ENCODE measurements around the gene CYP1A2.

CYP1A2 gene

GRCh38 chr15:74788042-74788682 lies 39.5 kb downstream of the CYP1A2 start (continued):
- TF ChIP-seq PRDM2 (tag by site-specific recombination; IDR thresholded peaks at IDR 0.05; ENCODE audit: borderline replicate concordance) (no peak), ZNF488 (tag by site-specific recombination; IDR thresholded peaks at IDR 0.05) (no peak), PRDM1 (tag by site-specific recombination; IDR thresholded peaks at IDR 0.05) (0 out of 2 replicates have a peak, but pooled peaks have one; percentile 28), HIC1 (tag by site-specific recombination; IDR thresholded peaks at IDR 0.05) (no peak), ZNF146 (tag by site-specific recombination; IDR thresholded peaks at IDR 0.05) (no peak; the same call in 1 of the 2 replicates)

- POLR2A ChIA-PET, result interaction anchor here (1.3 kb wide), 1 partner anchor 101 kb away, joined by 4 read pairs; the partner anchor contains the start of gene MPI
- peaks cover 58% of the 10 kb centered on the region for H3K4me1 ChIP-seq (ENCODE audit: control insufficient read depth, insufficient read depth, low read length)
- H3K4me3 ChIP-seq (ENCODE audit: low read depth, low read length), result no peak overlapping the region
- CTCF ChIA-PET, result interaction anchor here (0.6 to 25.7 kb wide), 16 partner anchors 10 to 541 kb away, joined by 3 to 649 read pairs (median 6); partner anchors contain the start of genes CSK and ULK3
- peaks cover 0 to 30% of the 10 kb centered on the region in 2 experiments; a peak in 1 of 3 replicates for H3K36me3 ChIP-seq (ENCODE audit: control insufficient read depth in 2 of 2, insufficient read depth in 1 of 2, low read length in 2 of 2)
- TF ChIP-seq ZNF223 (tag by site-specific recombination; IDR thresholded peaks at IDR 0.05) (no peak), PRDM4 (tag by site-specific recombination; IDR thresholded peaks at IDR 0.05) (peak; percentile 82), ZBTB8A (tag by site-specific recombination; IDR thresholded peaks at IDR 0.05) (0 out of 2 replicates have a peak, but pooled peaks have one; percentile 23), SP7 (tag by site-specific recombination; IDR thresholded peaks at IDR 0.05) (peak; percentile 32; the same call in 1 of the 2 replicates), PATZ1 (tag by site-specific recombination; IDR thresholded peaks at IDR 0.05) (peak; percentile 27; the same call in 1 of the 2 replicates), ZNF302 (tag by site-specific recombination; IDR thresholded peaks at IDR 0.05; ENCODE audit: low read depth) (no peak)
- peak overlapping the region; percentile 77 for H3K27ac ChIP-seq (ENCODE audit: extremely low read depth, low read depth, low read length)
- no peaks in the 10 kb centered on the region for H3K9me3 ChIP-seq (ENCODE audit: control insufficient read depth, insufficient read depth, low read depth, low read length)
These were observed 40.1 kb downstream of the CYP1A2 start for GRCh38 chr15:74788683-74789151.

Measured in HEK293 (cell line).